GM19240 (cell line): Measurements from ENCODE around the gene ERC2.
"Not testable (repeated sequence)": the region's sequence is repeated elsewhere in the genome, so short reads cannot be mapped to it uniquely, and the experiment has no call there.

Source experiments
- DNase-seq: peaks from one replicate; pipeline ENCODE4 v3.0.0; 2011; ENCODE audit warnings: low spot score; ENCODE audit not compliant: insufficient read length

Gene ERC2

DNA sequence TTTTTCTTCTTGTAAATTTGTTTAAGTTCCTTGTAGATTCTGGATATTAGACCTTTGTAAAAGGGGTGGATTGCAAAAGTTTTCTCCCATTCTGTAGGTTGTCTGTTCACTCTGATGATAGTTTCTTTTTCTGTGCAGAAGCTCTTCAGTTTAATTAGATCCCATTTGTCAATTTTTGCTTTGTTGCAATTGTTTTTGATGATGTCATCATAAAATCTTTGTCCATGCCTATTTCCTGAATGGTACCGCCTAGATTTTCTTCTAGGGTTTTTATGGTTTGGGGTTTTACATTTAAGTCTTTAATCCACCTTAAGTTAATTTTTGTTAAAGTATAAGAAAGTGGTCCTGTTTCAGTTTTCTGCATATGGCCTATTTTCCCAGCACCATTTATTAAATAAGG lies 401.9 kb downstream of the ERC2 start:
- DNase-seq = not testable (repeated sequence)

DNA sequence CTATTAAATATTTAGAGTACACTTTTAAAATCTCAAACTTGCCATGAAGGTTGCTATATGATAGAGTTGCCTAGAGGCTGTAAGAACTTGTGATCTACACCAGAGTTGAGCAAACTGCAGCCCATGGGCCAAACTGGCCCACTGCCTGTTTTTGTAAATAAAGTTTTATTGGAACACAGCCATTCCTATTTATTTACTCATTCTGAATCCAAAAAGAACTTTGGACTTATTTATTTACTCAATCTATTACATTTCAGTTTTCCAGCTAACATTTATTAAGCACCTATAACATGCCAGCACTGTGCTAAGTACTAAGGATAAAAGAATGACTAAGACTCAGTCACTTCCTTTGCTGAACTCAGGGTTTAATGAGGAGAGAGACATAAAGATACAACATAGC lies 403.6 kb downstream of the ERC2 start:
- DNase-seq = no peak

DNA sequence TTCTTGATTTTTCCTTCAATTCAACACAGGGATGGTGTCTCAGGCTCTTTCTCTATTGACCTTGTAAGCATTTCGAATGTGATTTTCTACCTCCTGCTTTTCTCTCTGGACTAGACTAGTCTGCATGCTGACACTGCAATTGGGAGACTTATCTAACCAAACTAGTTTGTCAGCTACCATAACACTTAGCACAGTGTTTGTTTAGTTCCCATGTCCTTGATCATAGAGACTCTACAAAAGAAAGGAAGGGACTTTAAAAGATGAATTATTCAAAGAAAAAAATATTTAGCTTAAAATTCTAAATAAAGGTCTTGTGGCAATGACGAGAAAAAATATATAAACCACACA lies 407.0 kb downstream of the ERC2 start:
- no peak for DNase-seq

DNA sequence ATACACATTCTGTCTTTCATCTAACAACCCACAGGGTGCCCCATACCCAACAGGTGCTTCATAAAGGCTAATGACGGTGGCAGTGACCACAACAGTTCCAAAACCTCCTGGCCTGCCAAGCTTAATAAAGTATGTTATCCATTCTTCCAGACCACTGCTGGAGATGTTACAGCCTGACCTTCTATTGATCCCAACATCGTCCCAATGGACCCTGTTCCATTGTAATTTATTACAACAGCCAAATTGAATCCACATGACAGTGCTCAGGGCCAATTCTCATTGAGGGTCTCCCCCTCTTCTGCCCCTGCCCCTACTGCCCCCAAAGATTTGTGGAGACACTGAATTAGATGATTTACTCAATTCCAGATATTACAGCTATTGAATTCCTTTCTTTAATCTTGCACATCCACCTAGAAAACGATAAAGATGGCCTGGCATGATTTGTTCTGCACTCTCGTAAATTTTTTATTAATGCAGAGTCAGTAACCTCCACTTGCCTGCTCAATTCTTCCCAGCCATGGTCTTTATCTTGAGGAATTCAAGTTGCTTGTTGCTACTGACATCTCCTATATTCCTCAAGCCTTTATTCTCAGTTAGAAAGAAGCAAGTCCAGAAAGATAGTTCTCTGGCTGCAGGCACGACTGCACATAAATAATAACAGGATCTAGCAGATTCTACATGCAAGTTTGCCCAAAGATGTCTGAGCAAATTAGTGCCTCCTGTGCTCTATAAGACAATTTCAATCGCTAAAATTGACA lies 407.6 kb downstream of the ERC2 start:
- DNase-seq = no peak

DNA sequence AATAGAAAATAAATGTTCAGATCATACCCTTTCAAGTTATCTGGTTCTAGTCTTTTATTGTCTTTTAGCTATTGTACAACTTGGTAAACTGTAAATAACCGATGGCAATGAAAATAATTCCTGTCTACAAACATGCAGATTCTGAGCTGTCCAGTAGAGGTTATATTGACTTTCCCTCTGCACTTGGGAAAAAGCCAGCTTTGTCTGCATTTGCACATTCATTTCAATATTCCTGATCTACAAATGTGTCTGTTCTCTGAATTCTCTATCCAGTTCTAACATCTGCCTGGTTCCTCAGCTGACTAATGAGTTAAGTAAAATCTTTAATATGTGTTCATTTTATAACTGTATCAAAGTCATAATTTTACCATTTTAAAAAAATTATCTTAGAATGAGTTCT lies 408.5 kb downstream of the ERC2 start:
- no peak for DNase-seq

DNA sequence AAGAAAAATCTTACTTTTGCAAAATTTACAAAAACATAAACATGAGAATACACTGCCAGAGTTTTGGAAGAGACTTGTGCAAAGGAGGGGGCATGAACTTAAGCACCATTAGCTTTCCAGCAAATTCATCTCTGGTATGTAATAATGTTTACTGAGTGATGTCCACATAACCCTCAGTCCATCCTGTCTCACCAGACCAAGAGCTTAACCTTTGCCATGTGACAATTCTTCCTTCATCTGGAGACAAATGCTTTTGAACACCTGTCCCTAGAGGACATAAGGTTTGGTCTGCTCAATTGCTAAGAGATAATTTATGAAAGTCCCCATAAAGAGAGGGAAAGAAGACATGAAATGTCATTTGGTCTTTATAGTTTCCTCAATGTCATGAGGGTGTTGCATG lies 412.3 kb downstream of the ERC2 start:
- no peak for DNase-seq

DNA sequence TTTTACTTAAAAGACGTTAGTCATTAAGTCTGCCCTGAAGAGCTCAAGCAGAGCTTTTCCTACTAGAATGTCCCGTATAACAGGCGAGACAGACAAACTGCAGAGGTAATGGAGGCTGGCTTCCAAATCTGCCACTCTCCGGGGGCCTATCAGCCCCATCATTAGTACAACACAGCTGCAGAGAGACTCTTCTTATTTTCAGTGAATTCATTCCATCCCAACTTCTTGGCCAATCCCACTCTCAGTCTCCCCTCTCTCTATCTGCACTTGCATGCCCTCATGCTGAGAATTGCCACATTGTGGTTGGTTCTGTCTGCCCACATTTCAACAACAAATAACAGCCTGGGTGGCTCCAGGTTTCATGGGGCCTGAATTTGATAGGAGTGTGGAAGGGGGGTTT lies 412.7 kb downstream of the ERC2 start:
- no peak for DNase-seq

DNA sequence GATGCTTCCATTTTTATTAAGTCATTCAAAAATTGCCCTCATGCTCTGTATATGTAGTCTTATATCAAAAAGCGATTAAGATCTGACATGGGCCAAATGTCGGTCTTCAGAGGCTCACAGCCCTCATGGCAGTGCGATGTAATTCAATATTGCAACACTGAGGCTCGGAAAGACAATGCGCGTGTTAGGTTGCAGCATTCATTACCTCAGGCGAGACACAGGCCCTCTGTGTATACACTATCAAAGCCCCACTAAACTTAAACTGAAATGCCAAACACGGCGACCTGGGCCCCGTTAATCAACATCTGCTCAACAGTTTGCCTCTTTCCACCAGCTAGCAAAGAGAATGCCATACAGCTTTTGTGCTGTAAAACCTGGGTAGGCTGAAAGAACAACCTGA lies 413.4 kb downstream of the ERC2 start:
- DNase-seq = no peak

DNA sequence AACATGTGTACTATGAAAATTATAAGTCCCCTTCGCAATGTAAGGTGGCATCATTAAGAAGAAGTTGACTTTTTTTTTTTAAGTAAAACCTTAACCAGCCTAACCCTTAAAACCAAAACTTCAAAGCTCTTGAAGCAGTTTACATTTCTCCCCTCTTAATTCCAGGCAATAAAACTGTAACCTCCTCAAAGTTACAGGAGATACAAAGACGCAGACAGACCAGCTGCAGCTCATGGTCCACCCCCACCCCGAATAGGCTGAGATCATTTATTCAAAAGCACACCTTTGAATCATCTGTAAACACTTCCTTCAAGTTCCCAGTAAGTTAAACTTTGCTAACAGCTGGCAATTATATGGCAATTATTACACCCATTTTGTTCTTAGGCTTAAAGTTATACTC lies 414.5 kb downstream of the ERC2 start:
- DNase-seq = no peak

DNA sequence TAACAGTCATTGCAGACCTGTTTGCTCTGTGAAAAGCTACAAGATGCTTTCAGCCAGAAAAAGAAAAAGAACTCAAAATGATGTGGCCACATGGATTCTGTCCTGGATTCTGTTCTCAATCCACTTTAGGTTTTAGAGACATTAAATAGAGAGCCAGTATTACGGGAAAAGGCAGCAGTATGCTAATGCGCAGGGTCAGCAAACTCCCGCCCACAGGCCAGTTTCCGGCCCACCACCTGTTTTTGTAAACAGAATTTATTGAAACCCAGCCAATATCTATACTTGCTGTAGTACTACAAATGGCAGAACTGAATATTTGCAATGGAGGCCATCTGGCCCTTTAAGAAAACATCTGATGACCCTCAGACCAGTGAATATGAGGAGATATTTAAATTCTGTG lies 416.1 kb downstream of the ERC2 start:
- DNase-seq = no peak

DNA sequence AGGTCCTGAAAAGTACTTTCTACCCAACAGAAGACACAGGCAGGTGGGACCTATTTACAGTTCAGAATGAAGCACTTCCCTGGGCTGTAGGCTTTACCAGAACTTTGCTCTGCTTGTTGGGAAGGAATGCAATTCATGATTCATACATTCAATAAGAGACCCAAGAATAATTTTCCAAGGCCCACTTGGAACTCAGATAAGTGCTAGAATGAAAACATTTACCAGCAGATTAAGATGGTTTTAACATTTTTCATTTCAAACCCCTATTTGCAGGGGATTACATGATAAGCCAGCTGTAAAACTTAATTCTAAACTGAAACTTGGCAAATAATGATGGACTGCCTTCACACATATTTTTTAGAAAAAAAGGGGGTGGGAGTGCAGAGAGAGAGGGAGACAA lies 417.2 kb downstream of the ERC2 start:
- DNase-seq = no peak

DNA sequence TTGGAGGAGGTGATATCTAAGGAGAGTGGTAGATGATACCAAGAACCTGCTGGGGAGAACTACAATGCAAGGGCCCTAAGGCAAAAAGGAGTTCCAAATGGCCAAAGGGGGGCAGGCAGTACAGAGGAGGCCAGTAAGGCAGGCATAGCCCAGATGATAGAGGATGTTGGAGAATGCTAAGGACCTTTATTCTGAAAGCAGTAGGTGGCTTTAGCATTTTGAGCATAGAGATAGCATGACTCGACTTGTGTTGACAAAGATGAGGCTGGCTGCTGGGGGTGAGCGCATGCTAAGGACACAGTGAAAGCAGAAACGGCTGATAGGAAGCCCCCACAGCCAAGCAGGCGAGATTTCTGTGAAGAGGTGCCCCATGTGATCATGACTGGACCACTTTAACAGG lies 419.3 kb downstream of the ERC2 start:
- DNase-seq = no peak

DNA sequence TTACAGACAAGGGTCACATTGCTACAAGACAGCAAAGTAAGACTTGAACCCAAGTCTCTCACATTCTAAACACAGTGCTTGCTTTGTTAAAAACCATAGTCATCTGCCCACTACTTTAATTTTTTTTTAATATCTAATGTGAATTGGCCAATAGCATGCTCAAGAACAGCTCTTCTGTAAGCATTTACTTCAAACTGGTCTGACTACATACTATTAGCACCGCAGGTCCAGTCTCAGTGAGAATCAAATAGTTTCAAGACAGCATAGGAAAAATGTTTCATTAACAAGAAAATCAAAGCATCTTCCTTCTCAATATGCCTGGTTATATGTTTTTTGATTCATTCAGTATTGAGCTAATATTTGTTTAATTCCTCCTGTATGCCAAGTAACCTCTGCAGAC lies 419.9 kb downstream of the ERC2 start:
- DNase-seq = no peak

DNA sequence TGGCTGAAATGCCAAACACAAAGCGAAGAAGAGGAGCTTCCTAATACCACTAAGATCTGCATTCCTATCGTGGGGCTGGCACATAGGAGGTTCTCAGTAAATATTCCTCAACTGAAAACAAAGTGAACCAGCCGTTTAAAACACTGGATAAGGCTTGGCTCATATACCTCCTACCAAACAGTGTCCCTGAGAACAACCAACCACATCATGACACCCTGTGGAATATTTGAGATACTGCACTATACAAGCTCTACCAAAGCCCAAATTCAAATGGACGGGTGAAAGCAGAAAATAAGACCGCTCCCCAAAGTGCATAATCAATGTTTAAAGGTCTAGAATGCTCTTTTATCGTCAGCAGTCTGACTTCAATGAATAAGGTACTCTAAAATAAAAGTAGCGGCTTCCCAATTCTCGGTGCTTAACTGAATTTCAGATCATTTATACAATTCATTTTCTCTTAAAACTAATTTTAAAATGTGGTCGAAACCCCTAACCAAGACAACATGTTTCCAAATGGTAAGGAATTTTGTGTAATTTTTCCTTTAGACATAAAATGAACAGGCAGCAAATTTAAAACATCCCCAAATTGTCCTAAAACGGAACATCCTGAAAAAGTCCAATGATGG lies 425.8 kb downstream of the ERC2 start:
- no peak for DNase-seq

DNA sequence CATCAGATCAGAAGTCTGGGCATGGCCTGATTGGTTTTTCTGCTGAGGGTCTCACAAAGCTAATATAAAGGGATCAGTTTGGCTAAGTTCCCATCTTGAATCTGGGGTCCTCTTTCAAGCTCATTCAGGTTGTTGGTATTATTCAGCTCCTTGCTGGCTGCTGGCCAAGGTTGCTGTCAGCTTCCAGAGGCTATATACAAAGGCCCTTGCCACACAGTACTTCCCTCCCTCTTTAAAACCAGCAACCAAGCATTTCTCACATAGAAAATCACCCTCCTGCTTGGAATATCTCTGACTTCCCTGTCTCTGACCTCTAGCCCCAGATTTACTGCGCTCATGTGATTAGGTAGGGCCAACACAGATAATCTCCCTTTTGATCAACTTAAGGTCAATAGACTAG lies 442.9 kb downstream of the ERC2 start:
- DNase-seq = no peak

DNA sequence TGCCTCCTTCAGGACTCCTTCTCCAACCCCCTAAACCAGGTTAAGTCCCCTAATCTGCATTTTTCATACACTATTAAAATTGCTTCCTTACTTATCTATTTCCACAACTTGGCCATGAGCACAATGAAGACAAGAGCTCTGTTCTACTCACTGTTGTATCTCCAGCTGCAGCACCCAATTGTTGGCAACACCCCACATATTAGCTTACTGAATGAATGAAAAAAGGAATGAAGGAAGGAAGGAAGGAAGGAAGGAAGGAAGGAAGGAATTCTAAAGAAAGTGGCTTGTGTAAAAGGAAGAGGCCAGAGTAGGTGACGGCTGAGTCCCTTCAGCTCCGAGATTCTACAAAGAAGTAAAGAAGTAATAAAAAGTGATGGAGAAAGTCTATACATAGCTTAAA lies 444.7 kb downstream of the ERC2 start:
- DNase-seq = no peak

DNA sequence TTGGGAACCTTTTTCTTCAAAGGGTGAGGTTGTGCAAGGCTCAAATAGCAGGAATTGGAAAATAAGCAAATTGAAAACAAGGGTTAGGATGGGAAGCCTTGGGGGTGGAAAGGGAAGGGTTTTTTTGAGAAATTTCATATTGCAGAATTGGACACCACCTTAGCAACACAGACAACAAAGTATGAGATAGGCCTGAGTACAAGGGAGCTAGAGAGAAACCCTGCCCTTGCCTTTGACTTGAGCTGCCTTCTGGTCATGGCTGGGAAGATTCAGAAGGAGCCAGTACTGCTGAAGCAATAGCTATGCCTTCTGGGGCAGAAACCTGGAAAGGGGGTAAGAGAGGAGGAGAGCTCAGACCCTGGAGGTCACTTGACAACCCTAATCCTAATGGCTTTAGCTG lies 445.6 kb downstream of the ERC2 start:
- DNase-seq = no peak

DNA sequence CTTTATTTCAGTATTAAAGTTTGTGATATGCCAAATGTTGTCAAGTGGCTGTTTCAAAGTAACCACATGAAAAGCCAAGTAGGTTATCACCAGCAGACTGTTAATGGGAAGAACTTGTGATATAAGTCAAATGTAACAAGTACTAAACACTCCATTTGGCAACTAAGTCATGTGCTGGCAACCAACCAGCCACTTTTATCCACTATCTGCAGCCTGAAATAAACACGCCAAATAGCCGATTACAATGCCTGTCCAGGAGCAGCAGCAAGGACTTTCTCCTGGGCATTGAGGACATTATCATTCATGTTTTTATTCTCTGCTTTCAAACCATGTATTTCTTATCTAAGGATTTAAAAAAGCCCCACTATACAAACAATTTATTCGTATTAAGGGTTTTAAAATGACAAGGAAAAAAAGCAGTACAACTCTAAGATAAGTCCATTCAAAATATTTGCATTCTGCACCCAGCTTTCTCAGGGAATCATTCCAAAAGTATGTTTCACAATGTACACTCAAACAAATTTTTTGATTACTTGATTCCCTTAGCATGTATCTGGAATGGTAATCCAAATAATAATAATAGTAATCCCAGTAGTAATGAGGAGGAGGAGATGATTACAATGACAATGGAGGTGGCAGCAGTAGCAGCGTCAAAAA lies 448.6 kb downstream of the ERC2 start:
- no peak for DNase-seq

DNA sequence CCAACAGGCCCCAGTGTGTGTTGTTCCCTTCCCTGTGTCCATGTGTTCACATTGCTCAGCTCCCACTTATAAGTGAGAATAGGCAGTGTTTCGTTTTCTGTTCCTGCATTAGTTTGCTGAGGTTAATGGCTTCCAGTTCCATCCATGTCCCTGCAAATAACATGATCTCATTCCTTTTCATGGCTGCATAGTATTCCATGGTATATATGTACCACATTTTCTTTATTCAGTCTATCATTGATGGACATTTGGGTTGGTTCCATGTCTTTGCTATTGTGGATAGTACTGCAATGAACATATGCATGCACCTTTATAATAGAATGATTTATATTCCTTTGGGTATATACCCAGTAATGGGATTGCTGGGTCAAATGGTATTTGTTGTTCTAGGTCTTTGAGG lies 452.9 kb downstream of the ERC2 start:
- DNase-seq = not testable (repeated sequence)

DNA sequence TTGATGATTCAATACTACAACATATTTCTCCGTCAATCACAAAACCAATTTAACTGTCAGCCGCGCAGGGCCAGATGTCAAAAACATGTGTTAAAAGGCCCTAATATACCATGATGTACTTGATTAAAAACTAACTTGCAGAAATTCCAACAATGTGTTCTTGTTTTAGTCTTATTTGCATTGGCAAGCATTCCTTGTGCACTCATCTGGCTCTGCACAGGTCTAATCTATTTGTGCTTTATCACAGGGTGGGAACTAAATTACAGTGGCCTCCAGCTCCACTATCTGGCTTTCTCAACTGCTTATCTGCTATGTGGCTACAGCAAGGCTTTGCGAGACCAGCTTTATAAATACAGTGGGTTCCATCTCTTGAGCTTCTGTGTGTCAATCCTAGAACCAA lies 455.5 kb downstream of the ERC2 start:
- no peak for DNase-seq

DNA sequence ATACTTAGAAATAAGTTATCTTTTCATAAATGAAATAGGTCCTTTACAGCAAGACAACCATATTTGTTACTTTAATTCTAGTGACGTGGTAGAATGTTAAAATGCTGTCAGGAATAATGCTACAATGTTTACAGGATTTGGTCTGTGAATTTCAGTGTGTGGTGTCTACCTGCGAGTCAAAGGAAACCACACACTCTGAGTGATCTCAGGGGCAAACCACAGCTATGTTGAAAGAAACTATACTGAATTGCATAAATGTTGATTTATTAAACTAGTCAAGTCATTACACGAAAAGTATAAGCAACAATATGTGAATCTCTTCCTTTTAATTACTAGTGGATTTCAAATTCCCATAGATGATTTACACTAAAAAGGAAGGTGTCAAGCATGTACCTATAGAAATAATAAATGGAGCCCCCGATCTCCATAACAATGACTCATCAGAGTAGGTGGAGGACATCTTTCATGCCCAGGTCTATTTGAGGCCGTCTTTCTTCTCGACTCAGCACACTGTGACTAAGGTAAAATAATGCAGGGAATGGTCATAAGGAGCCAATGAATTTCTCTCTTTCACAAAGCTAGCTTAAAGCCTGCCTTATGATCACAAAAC lies 463.0 kb downstream of the ERC2 start:
- no peak for DNase-seq

DNA sequence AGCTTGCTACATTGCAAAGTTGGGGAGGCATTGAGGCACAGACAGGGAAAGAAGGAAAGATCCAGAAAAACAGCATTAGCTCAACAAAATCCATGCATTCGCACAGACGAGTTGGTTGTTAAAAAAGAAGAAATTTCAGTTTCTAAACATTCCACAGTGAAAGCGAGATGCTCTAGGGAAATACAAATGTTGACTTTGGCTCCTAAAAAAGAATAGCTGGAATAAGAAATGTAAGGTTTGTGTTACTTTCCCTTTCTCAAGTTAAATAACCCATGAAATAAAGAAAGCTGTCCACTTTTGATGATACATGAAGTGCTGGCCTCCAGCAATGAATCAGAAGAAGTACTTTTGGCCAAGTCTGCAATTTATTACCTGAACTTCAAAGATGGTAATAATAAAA lies 465.1 kb downstream of the ERC2 start:
- DNase-seq = no peak

DNA sequence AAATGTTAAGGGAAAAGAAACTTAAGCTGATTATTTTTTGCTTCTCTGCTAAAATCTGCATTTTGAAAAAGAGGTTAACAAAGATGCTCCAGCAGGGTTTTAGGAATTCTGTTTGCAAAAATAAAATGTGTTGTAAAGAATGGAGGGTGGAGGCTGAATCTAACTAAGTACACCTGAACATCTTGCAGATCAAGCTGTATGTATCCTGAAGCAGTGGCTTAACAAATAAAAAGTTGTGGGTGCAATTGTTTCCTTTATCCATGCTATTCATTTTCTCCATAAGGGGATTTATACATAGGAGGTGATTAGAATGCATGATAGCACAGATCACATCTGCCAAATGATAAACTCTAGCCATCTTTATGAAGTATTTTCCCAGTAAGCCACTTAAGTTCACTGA lies 466.3 kb downstream of the ERC2 start:
- DNase-seq = no peak
